IMR-90 (cell line): ENCODE data around the gene VPS35L.

Experiments used
- BHLHE40 ChIP-seq: fragments of 150-350 bp; IDR thresholded peaks from 2 replicates; pipeline ENCODE4 v1.6.1; 2016; ENCODE audit warnings: mild to moderate bottlenecking, low read depth, low read length
- POLR2A ChIP-seq: IDR thresholded peaks from 2 replicates; pipeline ENCODE4 v1.6.1; 2012; ENCODE audit warnings: mild to moderate bottlenecking, low read depth, low read length
- SMC3 ChIP-seq: fragments of 150-350 bp; IDR thresholded peaks from 2 replicates; pipeline ENCODE4 v1.6.1; 2016; ENCODE audit warnings: low read depth, mild to moderate bottlenecking, antibody characterized with exemption, low read length, moderate library complexity
- TF ChIP-seq, protein P1 (sequence below): conservative IDR thresholded peaks from 2 replicates; pipeline ENCODE4 v1.5.1; 2012; ENCODE audit warnings: mild to moderate bottlenecking, low read depth, low read length, improper control_type of control experiment

DNA sequence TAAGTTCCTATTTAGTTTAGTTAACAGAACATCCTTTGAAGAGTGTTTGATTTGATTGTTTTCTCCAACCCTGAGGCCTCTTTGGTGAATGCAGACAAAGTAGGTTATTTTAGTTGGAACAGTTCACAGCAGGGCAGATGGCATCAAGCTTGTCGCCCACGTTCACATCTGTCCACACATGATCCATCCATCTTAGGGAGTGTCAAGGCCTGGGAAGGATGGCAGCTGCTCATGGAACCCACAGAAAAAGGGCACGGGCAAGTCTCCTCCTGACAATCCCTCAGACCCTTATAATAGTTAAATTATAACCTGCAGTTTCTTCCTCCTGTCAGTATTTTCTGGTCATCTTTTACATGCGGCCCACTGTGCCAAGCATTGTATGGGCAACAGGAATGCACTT, 102.3 kb downstream of the VPS35L start:
- TF ChIP-seq, protein P1, sequence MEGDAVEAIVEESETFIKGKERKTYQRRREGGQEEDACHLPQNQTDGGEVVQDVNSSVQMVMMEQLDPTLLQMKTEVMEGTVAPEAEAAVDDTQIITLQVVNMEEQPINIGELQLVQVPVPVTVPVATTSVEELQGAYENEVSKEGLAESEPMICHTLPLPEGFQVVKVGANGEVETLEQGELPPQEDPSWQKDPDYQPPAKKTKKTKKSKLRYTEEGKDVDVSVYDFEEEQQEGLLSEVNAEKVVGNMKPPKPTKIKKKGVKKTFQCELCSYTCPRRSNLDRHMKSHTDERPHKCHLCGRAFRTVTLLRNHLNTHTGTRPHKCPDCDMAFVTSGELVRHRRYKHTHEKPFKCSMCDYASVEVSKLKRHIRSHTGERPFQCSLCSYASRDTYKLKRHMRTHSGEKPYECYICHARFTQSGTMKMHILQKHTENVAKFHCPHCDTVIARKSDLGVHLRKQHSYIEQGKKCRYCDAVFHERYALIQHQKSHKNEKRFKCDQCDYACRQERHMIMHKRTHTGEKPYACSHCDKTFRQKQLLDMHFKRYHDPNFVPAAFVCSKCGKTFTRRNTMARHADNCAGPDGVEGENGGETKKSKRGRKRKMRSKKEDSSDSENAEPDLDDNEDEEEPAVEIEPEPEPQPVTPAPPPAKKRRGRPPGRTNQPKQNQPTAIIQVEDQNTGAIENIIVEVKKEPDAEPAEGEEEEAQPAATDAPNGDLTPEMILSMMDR = no peak
- TF ChIP-seq BHLHE40 (no peak), POLR2A (no peak), SMC3 (no peak)
